GM23338 (cell line): ENCODE data around the gene CBFA2T2. TPM values are rescaled to one million over a fixed set of nuclear protein-coding genes. Genes with fewer than 3 reads are reported as not detected.

Source experiments
- ATAC-seq: fragments of 200-7000 bp; cut with Tn5 transposase; 3 replicates; pipeline ENCODE4 v1.9.1; 2020
- DNase-seq: peaks from one replicate; pipeline ENCODE4 v3.0.0-alpha.2; 2015; ENCODE audit warnings: low spot score
- H2AFZ ChIP-seq: fragments of 200-600 bp; sonication (generic); 2 replicates; pipeline ENCODE4 v1.8.0; 2016; ENCODE audit warnings: antibody characterized with exemption, mild to moderate bottlenecking, moderate library complexity
- H3F3A ChIP-seq: fragments of 200-600 bp; sonication (generic); replicated peaks from 2 replicates; pipeline ENCODE4 v1.8.0; 2017; ENCODE audit warnings: antibody characterized with exemption, mixed run types, low read depth
- H3K27ac ChIP-seq: fragments of 200-600 bp; sonication (generic); 2 replicates; pipeline ENCODE4 v1.6.1; 2016; ENCODE audit warnings: low read depth
- H3K27me3 ChIP-seq: fragments of 200-600 bp; sonication (generic); 2 replicates; pipeline ENCODE4 v1.8.0; 2016; ENCODE audit warnings: mild to moderate bottlenecking, mixed run types, moderate library complexity; ENCODE audit not compliant: insufficient read depth
- H3K36me3 ChIP-seq: fragments of 200-600 bp; sonication (generic); 2 replicates; pipeline ENCODE4 v1.8.0; 2016; ENCODE audit warnings: mild to moderate bottlenecking; ENCODE audit not compliant: insufficient read depth
- H3K4me1 ChIP-seq: fragments of 200-600 bp; sonication (generic); 2 replicates; pipeline ENCODE4 v1.8.0; 2016; ENCODE audit warnings: mild to moderate bottlenecking, moderate library complexity; ENCODE audit not compliant: insufficient read depth
- H3K4me2 ChIP-seq: fragments of 200-600 bp; sonication (generic); 2 replicates; pipeline ENCODE4 v1.7.1; 2017; ENCODE audit warnings: mixed run types
- H3K4me3 ChIP-seq: fragments of 200-600 bp; sonication (generic); 2 replicates; pipeline ENCODE4 v1.6.1; 2016; ENCODE audit warnings: mixed run types
- H3K79me2 ChIP-seq: fragments of 200-600 bp; sonication (generic); replicated peaks from 2 replicates; pipeline ENCODE4 v1.8.0; 2017; ENCODE audit warnings: mild to moderate bottlenecking; ENCODE audit not compliant: insufficient read depth
- H3K9me2 ChIP-seq: fragments of 200-600 bp; sonication (generic); 2 replicates; pipeline ENCODE4 v1.8.0; 2017; ENCODE audit not compliant: insufficient read depth
- H4K20me1 ChIP-seq: fragments of 200-600 bp; sonication (generic); replicated peaks from 2 replicates; pipeline ENCODE4 v1.8.0; 2017; ENCODE audit warnings: mild to moderate bottlenecking; ENCODE audit not compliant: insufficient read depth
- H3K27ac Mint-ChIP-seq: 2 replicates; pipeline ENCODE4 v1.8.0; 2020; ENCODE audit warnings: inconsistent platforms, mild to moderate bottlenecking, moderate library complexity, mixed read lengths
- H3K27me3 Mint-ChIP-seq: 3 replicates; pipeline ENCODE4 v1.8.0; 2022; ENCODE audit warnings: low read depth, mild to moderate bottlenecking, moderate library complexity, mixed read lengths, inconsistent platforms; ENCODE audit not compliant: insufficient read depth, poor library complexity
- H3K36me3 Mint-ChIP-seq: 3 replicates; pipeline ENCODE4 v1.8.0; 2021; ENCODE audit warnings: low read depth, mild to moderate bottlenecking, inconsistent platforms, moderate library complexity, mixed read lengths
- H3K4me1 Mint-ChIP-seq: 3 replicates; pipeline ENCODE4 v1.8.0; 2020; ENCODE audit warnings: mild to moderate bottlenecking, inconsistent platforms, mixed read lengths
- H3K4me3 Mint-ChIP-seq: 3 replicates; pipeline ENCODE4 v1.8.0; 2021; ENCODE audit warnings: moderate library complexity, mild to moderate bottlenecking, inconsistent platforms, mixed read lengths
- H3K9me3 Mint-ChIP-seq: 3 replicates; pipeline ENCODE4 v1.8.0; 2020; ENCODE audit warnings: moderate library complexity, mild to moderate bottlenecking, inconsistent platforms, mixed read lengths
- CREB1 ChIP-seq: fragments of 250-450 bp; sonication (Bioruptor Pico); IDR thresholded peaks from 2 replicates; pipeline ENCODE4 v1.5.0; 2020; ENCODE audit warnings: low read depth, mild to moderate bottlenecking, moderate library complexity
- CTCF ChIP-seq, 2 experiments: fragments of 200-600 bp in 1 of 2; sonication (generic) in 1 of 2; conservative IDR thresholded peaks; 2 replicates each; pipeline versions ENCODE4 v1.5.1 to v1.6.1; 2016 to 2017; ENCODE audit warnings: antibody characterized with exemption in 2 of 2, low read depth in 2 of 2, mild to moderate bottlenecking in 2 of 2, moderate library complexity in 1 of 2
- ETS1 ChIP-seq: IDR thresholded peaks from 2 replicates; pipeline ENCODE4 v1.6.1; 2016; ENCODE audit warnings: antibody characterized with exemption
- EZH2 ChIP-seq: fragments of 200-600 bp; sonication (generic); IDR thresholded peaks from one replicate; pipeline ENCODE4 v1.8.0; 2017; ENCODE audit warnings: antibody characterized with exemption, mild to moderate bottlenecking, low read depth; ENCODE audit not compliant: unreplicated experiment
- EZH2phosphoT487 ChIP-seq: fragments of 200-600 bp; sonication (generic); IDR thresholded peaks from one replicate; pipeline ENCODE4 v1.8.1; 2018; ENCODE audit warnings: antibody characterized with exemption; ENCODE audit not compliant: unreplicated experiment
- JUNB ChIP-seq: IDR thresholded peaks from one replicate; pipeline ENCODE4 v1.6.1; 2016; ENCODE audit warnings: antibody characterized with exemption; ENCODE audit not compliant: unreplicated experiment
- NANOG ChIP-seq: IDR thresholded peaks from 2 replicates; pipeline ENCODE4 v1.6.1; 2016; ENCODE audit warnings: antibody characterized with exemption, borderline replicate concordance
- POLR2AphosphoS5 ChIP-seq: IDR thresholded peaks from 2 replicates; pipeline ENCODE4 v1.6.1; 2016; ENCODE audit warnings: antibody characterized with exemption, low read depth
- STAT1 ChIP-seq: IDR thresholded peaks from one replicate; pipeline ENCODE4 v1.6.1; 2016; ENCODE audit warnings: antibody characterized with exemption; ENCODE audit not compliant: unreplicated experiment
- ZNF114 ChIP-seq: fragments of 250-450 bp; sonication (Bioruptor Pico); IDR thresholded peaks from 2 replicates; pipeline ENCODE4 v1.5.0; 2020; ENCODE audit warnings: mild to moderate bottlenecking, moderate library complexity
- ZNF331 ChIP-seq: fragments of 250-450 bp; sonication (Bioruptor Pico); IDR thresholded peaks from 2 replicates; pipeline ENCODE4 v1.5.0; 2020; ENCODE audit warnings: low read depth, mild to moderate bottlenecking, moderate library complexity
- polyA plus RNA-seq: library from polyadenylated mRNA; unstranded; fragments of >200 nt; fragmentation: Nextera tagmentation; extraction: Ambion mirVana; gene quantifications from 2 replicates; pipeline ENCODE4 v1.2.1, GENCODE V29; 2016
- total RNA-seq: library from RNA; depleted of rRNA; stranded (reverse); fragments of >200 nt; shearing (Covaris generic); gene quantifications from 2 replicates; pipeline ENCODE4 v1.2.3, GENCODE V29; 2014
- TF ChIP-seq, protein P1 (sequence below): IDR thresholded peaks from one replicate; pipeline ENCODE4 v1.6.1; 2018; ENCODE audit warnings: antibody characterized with exemption; ENCODE audit not compliant: unreplicated experiment
- TF ChIP-seq, protein P2 (sequence below): fragments of 250-450 bp; sonication (Bioruptor Pico); IDR thresholded peaks from 2 replicates; pipeline ENCODE4 v1.5.0; 2020; ENCODE audit warnings: mild to moderate bottlenecking, moderate library complexity

CBFA2T2 gene
- total and polyA plus RNA-seq, 2 experiments from 2014 or later: 12.7 to 15.8 TPM

DNA sequence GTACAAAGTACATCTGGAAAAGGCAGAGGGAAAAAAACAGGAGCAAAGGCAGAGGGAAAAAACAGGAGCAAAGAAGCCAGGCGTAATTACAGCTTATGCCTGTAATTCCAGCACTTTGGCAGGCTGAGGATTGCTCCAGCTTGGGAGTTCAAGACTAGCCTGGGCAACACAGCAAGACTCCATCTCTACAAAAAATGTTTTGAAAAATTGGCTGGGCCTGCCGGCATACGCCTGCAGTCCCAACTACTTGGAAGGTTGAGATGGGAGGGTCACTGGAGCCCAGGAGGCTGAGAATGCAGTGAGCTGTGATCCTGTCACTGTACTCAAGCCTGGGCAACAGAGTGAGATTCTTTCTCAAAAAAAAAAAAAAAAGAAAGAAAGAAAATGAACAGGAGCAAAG, 19.0 kb upstream of the CBFA2T2 start:
- DNase-seq: no peak
- Histone ChIP-seq H3K4me1 (peaks cover 8% of the 10 kb centered on the region; the same call in 1 of the 2 replicates), H3K9me2 (no peaks in the 10 kb centered on the region), H3K27me3 (no peaks in the 10 kb centered on the region), H3K4me3 (no peak overlapping the region), H2AFZ (no peak overlapping the region), H4K20me1 (no peaks in the 10 kb centered on the region), H3F3A (no peaks in the 10 kb centered on the region), H3K79me2 (no peaks in the 10 kb centered on the region), H3K4me2 (no peak overlapping the region), H3K36me3 (no peaks in the 10 kb centered on the region), H3K27ac (no peak overlapping the region)
- Mint-ChIP-seq H3K4me3 (no peak overlapping the region), H3K4me1 (peaks cover 15% of the 10 kb centered on the region), H3K27ac (no peak overlapping the region), H3K36me3 (no peaks in the 10 kb centered on the region), H3K9me3 (no peaks in the 10 kb centered on the region), H3K27me3 (peaks cover 1% of the 10 kb centered on the region)
- ATAC-seq: no peak
- TF ChIP-seq CTCF (conservative IDR thresholded peaks at IDR 0.05; ENCODE audit: low read depth in 2 of 2) (no peak), CREB1 (CRISPR knock-in tag) (no peak), EZH2phosphoT487 (no peak), ETS1 (no peak), JUNB (no peak), ZNF331 (no peak), NANOG (no peak), ZNF114 (CRISPR knock-in tag) (no peak), POLR2AphosphoS5 (no peak), STAT1 (no peak), EZH2 (no peak)
- TF ChIP-seq, protein P1, sequence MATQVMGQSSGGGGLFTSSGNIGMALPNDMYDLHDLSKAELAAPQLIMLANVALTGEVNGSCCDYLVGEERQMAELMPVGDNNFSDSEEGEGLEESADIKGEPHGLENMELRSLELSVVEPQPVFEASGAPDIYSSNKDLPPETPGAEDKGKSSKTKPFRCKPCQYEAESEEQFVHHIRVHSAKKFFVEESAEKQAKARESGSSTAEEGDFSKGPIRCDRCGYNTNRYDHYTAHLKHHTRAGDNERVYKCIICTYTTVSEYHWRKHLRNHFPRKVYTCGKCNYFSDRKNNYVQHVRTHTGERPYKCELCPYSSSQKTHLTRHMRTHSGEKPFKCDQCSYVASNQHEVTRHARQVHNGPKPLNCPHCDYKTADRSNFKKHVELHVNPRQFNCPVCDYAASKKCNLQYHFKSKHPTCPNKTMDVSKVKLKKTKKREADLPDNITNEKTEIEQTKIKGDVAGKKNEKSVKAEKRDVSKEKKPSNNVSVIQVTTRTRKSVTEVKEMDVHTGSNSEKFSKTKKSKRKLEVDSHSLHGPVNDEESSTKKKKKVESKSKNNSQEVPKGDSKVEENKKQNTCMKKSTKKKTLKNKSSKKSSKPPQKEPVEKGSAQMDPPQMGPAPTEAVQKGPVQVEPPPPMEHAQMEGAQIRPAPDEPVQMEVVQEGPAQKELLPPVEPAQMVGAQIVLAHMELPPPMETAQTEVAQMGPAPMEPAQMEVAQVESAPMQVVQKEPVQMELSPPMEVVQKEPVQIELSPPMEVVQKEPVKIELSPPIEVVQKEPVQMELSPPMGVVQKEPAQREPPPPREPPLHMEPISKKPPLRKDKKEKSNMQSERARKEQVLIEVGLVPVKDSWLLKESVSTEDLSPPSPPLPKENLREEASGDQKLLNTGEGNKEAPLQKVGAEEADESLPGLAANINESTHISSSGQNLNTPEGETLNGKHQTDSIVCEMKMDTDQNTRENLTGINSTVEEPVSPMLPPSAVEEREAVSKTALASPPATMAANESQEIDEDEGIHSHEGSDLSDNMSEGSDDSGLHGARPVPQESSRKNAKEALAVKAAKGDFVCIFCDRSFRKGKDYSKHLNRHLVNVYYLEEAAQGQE: no peak
- TF ChIP-seq, protein P2, sequence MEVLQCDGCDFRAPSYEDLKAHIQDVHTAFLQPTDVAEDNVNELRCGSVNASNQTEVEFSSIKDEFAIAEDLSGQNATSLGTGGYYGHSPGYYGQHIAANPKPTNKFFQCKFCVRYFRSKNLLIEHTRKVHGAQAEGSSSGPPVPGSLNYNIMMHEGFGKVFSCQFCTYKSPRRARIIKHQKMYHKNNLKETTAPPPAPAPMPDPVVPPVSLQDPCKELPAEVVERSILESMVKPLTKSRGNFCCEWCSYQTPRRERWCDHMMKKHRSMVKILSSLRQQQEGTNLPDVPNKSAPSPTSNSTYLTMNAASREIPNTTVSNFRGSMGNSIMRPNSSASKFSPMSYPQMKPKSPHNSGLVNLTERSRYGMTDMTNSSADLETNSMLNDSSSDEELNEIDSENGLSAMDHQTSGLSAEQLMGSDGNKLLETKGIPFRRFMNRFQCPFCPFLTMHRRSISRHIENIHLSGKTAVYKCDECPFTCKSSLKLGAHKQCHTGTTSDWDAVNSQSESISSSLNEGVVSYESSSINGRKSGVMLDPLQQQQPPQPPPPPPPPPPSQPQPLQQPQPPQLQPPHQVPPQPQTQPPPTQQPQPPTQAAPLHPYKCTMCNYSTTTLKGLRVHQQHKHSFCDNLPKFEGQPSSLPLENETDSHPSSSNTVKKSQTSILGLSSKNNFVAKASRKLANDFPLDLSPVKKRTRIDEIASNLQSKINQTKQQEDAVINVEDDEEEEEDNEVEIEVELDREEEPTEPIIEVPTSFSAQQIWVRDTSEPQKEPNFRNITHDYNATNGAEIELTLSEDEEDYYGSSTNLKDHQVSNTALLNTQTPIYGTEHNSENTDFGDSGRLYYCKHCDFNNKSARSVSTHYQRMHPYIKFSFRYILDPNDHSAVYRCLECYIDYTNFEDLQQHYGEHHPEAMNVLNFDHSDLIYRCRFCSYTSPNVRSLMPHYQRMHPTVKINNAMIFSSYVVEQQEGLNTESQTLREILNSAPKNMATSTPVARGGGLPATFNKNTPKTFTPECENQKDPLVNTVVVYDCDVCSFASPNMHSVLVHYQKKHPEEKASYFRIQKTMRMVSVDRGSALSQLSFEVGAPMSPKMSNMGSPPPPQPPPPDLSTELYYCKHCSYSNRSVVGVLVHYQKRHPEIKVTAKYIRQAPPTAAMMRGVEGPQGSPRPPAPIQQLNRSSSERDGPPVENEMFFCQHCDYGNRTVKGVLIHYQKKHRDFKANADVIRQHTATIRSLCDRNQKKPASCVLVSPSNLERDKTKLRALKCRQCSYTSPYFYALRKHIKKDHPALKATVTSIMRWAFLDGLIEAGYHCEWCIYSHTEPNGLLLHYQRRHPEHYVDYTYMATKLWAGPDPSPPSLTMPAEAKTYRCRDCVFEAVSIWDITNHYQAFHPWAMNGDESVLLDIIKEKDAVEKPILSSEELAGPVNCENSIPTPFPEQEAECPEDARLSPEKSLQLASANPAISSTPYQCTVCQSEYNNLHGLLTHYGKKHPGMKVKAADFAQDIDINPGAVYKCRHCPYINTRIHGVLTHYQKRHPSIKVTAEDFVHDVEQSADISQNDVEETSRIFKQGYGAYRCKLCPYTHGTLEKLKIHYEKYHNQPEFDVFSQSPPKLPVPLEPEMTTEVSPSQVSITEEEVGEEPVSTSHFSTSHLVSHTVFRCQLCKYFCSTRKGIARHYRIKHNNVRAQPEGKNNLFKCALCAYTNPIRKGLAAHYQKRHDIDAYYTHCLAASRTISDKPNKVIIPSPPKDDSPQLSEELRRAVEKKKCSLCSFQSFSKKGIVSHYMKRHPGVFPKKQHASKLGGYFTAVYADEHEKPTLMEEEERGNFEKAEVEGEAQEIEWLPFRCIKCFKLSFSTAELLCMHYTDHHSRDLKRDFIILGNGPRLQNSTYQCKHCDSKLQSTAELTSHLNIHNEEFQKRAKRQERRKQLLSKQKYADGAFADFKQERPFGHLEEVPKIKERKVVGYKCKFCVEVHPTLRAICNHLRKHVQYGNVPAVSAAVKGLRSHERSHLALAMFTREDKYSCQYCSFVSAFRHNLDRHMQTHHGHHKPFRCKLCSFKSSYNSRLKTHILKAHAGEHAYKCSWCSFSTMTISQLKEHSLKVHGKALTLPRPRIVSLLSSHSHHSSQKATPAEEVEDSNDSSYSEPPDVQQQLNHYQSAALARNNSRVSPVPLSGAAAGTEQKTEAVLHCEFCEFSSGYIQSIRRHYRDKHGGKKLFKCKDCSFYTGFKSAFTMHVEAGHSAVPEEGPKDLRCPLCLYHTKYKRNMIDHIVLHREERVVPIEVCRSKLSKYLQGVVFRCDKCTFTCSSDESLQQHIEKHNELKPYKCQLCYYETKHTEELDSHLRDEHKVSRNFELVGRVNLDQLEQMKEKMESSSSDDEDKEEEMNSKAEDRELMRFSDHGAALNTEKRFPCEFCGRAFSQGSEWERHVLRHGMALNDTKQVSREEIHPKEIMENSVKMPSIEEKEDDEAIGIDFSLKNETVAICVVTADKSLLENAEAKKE: no peak
